Skeletal muscle satellite cell (primary cell): ENCODE data around the gene MYLK.
"Not testable (repeated sequence)": the region's sequence is repeated elsewhere in the genome, so short reads cannot be mapped to it uniquely, and the experiment has no call there.

Experiments used
- H3K27me3 ChIP-seq: 2 replicates; pipeline ENCODE4 v1.7.0; 2013; ENCODE audit warnings: low read length; ENCODE audit not compliant: control insufficient read depth, insufficient read depth
- H3K36me3 ChIP-seq: 2 replicates; pipeline ENCODE4 v1.7.0; 2013; ENCODE audit warnings: mild to moderate bottlenecking, control low read depth, low read length; ENCODE audit not compliant: insufficient read depth
- H3K4me1 ChIP-seq: 2 replicates; pipeline ENCODE4 v1.7.0; 2013; ENCODE audit warnings: low read length; ENCODE audit not compliant: control insufficient read depth, insufficient read depth
- H3K4me2 ChIP-seq: 2 replicates; pipeline ENCODE4 v1.7.0; 2013; ENCODE audit warnings: mild to moderate bottlenecking, low read length
- H3K4me3 ChIP-seq: 2 replicates; pipeline ENCODE4 v1.7.0; 2013; ENCODE audit warnings: low read length
- H3K9ac ChIP-seq: 2 replicates; pipeline ENCODE4 v1.7.0; 2013; ENCODE audit warnings: mild to moderate bottlenecking, low read depth, low read length, moderate library complexity
- H3K9me3 ChIP-seq: replicated peaks from 2 replicates; pipeline ENCODE4 v1.7.0; 2013; ENCODE audit warnings: mild to moderate bottlenecking, control low read depth, low read length

MYLK gene

DNA sequence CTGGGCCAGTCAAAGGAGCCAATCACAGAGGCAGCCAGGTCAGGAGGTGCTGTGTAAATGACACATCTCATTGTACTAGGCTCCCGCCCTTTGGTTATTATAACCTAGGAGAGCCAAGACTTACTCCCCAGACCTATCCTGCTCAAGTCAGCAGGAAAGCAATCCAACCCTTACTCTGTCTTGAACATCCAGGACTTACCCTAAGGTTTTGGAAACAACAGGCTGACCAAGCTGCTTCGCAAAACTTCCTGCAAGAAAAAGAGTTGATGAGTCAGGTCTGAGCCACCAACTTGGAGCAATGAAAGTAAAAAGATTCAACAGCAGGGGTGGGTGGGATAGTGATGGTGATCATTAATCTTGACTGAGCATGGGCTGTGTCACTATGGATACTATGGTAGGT, 144.4 kb downstream of the MYLK start:
- no peaks in the 10 kb centered on the region for H3K27me3 ChIP-seq
- peaks cover 33% of the 10 kb centered on the region for H3K4me1 ChIP-seq
- no peaks in the 10 kb centered on the region for H3K36me3 ChIP-seq
- H3K4me3 ChIP-seq, result no peak overlapping the region
- H3K4me2 ChIP-seq, result no peak overlapping the region
- no peaks in the 10 kb centered on the region for H3K9me3 ChIP-seq
- H3K9ac ChIP-seq, result no peak overlapping the region

DNA sequence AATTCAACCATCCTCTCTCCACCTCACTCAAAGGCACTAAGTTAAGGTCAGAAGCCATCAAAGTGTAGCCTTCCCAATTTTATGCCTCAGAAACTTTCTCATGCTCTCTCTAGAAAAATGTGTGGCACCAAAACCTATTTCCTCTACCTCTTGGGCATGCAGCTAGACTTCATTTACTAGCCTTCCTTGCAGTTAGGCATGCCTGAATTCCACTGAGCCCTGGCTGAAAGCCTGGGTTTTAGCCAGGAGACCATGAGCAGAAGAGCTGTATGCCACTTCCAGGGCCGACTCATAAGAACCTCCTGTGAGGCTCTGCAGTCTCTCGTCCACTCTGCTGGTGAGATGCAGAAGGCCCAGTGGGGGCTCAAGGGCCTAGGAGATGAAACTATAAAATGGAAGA, 145.0 kb downstream of the MYLK start:
- H3K4me2 ChIP-seq, result no peak overlapping the region
- H3K36me3 ChIP-seq, result no peaks in the 10 kb centered on the region
- H3K4me1 ChIP-seq, result peaks cover 40% of the 10 kb centered on the region
- no peak overlapping the region for H3K4me3 ChIP-seq
- H3K27me3 ChIP-seq, result no peaks in the 10 kb centered on the region
- H3K9ac ChIP-seq, result no peak overlapping the region
- H3K9me3 ChIP-seq, result no peaks in the 10 kb centered on the region

DNA sequence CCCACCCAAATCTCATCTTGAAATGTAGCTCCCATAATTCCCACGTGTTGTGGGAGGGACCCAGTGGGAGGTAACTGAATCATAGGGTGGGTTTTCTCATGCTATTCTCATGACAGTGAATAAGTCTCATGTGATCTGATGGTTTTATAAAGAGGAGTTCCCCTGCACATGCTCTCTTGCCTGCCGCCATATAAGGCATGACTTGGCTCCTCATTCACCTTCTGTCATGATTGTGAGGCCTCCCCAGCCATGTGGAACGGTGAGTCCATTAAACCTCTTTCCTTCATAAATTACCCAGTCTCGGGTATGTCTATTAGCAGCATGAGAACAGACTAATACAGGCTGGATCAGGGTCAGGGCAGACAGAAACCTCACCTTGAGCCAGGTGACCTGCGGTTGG, 145.6 kb downstream of the MYLK start:
- H3K9me3 ChIP-seq, H3K27me3 ChIP-seq, H3K36me3 ChIP-seq, H3K4me3 ChIP-seq, H3K9ac ChIP-seq, H3K4me2 ChIP-seq: not testable (repeated sequence)
- H3K4me1 ChIP-seq, result peaks cover 45% of the 10 kb centered on the region

DNA sequence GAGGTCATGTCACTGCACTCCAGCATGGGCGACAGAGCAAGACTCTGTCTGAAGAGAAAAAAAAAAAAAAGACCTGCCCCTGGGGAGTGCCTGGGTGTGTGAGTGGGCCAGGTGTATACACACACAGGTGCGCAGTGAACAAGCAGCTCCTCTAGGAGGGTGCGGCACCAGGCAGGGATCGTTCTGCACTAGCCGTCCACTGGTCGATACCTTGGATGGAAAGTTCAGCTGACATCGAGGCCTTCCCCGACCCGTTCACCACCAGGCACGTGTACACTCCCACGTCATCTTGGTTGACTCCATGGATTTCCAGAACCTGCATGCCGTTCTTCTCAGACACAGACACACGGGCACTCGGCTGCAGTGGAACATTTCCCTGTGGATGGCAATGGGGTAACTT, 147.0 kb downstream of the MYLK start:
- H3K9ac ChIP-seq, result no peak overlapping the region
- H3K4me3 ChIP-seq, result no peak overlapping the region
- no peaks in the 10 kb centered on the region for H3K27me3 ChIP-seq
- H3K36me3 ChIP-seq, result no peaks in the 10 kb centered on the region
- H3K4me2 ChIP-seq, result no peak overlapping the region
- H3K9me3 ChIP-seq, result no peaks in the 10 kb centered on the region
- H3K4me1 ChIP-seq, result peaks cover 58% of the 10 kb centered on the region

GRCh38 chr3:123735456-123735855, 148.7 kb downstream of the MYLK start:
- no peaks in the 10 kb centered on the region for H3K36me3 ChIP-seq
- no peak overlapping the region for H3K4me3 ChIP-seq
- peaks cover 62% of the 10 kb centered on the region for H3K4me1 ChIP-seq
- no peak overlapping the region for H3K9ac ChIP-seq
- no peaks in the 10 kb centered on the region for H3K9me3 ChIP-seq
- no peaks in the 10 kb centered on the region for H3K27me3 ChIP-seq
- H3K4me2 ChIP-seq, result no peak overlapping the region

- Histone ChIP-seq H3K4me1 (peaks cover 52% of the 10 kb centered on the region), H3K9ac (peak overlapping the region; percentile 56), H3K27me3 (no peaks in the 10 kb centered on the region), H3K36me3 (no peaks in the 10 kb centered on the region), H3K4me3 (no peak overlapping the region), H3K4me2 (peak overlapping the region; percentile 11), H3K9me3 (no peaks in the 10 kb centered on the region)
Measured at GRCh38 chr3:123734527-123734902, 149.6 kb downstream of the MYLK start.

DNA sequence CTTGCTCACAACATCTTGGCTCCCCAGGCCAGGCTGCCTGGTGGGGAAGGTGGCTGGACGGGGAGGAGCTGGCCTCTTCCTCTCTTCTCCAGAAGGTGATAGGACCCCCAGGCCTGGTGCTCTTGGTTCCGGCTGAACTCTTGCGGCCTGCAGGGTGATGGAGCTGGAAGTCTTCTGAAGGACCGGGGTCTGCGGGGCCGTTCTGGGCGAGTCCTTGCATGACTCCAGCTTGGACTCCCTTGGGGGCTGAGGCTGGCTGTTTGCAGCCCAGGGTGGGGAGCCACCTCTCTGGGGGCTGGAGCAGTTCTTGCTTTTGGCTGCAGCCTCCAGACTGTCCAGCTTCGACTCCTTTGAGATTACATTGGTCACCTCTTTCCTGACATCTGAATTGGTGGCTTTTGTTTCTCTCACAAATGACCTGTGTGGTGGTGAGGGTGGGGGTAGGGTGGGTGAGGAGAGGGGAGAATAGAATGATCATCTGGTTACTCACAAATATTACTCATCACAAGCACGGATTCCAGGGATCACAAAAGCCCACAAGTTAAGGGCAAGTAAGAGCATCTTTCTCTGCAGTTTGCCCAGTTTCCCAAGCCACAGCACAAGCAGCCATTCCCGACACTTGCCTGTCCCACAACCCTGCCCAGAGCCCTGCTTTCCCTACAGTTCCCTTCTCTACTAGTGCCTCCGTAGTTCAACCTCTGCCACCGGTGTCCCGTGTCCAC, 150.2 kb downstream of the MYLK start:
- peak overlapping the region; percentile 56 for H3K9ac ChIP-seq
- no peaks in the 10 kb centered on the region for H3K27me3 ChIP-seq
- no peaks in the 10 kb centered on the region for H3K9me3 ChIP-seq
- H3K4me1 ChIP-seq, result peaks cover 47% of the 10 kb centered on the region
- peak overlapping the region; percentile 61 for H3K4me2 ChIP-seq
- H3K4me3 ChIP-seq, result peak overlapping the region; percentile 36
- H3K36me3 ChIP-seq, result no peaks in the 10 kb centered on the region

DNA sequence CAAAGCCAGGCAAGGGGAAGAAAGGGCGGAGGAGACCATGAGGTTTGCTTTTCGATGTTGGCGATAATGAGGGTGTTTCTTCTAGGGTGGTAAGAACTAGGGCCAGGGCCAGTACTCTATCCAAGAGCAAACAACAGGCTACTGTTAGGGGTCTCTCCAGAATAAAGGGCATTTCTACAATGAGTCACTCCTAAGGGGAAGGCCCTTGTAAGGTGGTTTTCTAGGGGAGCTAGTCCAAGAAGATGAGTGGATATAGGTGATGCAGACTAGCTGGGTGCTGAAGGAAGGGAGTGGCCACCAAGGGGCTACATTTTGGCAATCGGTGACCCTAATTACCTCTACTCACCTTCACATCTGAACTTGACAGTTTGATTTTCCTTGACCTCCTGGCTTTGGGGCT, 150.8 kb downstream of the MYLK start:
- Histone ChIP-seq H3K4me1 (peaks cover 43% of the 10 kb centered on the region), H3K27me3 (no peaks in the 10 kb centered on the region), H3K9ac (peak overlapping the region; percentile 11), H3K4me3 (no peak overlapping the region), H3K4me2 (peak overlapping the region; percentile 61), H3K36me3 (no peaks in the 10 kb centered on the region), H3K9me3 (no peaks in the 10 kb centered on the region)

GRCh38 chr3:123732447-123732846, 151.7 kb downstream of the MYLK start:
- H3K36me3 ChIP-seq, result no peaks in the 10 kb centered on the region
- H3K4me1 ChIP-seq, result peaks cover 47% of the 10 kb centered on the region

DNA sequence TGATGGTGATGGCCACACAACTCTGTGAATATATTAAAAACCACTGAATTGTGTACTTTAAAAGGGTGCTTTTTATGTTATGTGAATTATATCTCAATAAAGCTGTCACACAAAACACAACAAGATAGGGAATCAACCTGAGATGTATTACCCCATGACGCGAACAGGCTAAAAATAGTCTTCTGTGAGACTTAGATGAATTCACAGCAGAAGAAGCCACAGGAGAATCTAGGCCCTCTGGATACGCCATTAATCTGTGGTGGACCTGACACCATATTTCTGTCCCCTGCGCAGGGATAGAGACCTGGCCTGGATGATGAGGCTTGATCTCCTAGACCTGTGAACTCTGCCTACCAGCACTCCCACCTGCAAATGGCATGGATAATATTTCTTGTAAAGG, 153.3 kb downstream of the MYLK start:
- Histone ChIP-seq H3K36me3 (no peaks in the 10 kb centered on the region), H3K4me2 (no peak overlapping the region), H3K4me1 (peaks cover 47% of the 10 kb centered on the region), H3K4me3 (no peak overlapping the region), H3K9me3 (no peaks in the 10 kb centered on the region), H3K9ac (no peak overlapping the region), H3K27me3 (no peaks in the 10 kb centered on the region)

More at GRCh38 chr3:123732447-123732846, 151.7 kb downstream of the MYLK start:
- H3K4me3 ChIP-seq, result no peak overlapping the region
- H3K27me3 ChIP-seq, result no peaks in the 10 kb centered on the region
- no peaks in the 10 kb centered on the region for H3K9me3 ChIP-seq
- peak overlapping the region; percentile 40 for H3K4me2 ChIP-seq
- no peak overlapping the region for H3K9ac ChIP-seq

DNA sequence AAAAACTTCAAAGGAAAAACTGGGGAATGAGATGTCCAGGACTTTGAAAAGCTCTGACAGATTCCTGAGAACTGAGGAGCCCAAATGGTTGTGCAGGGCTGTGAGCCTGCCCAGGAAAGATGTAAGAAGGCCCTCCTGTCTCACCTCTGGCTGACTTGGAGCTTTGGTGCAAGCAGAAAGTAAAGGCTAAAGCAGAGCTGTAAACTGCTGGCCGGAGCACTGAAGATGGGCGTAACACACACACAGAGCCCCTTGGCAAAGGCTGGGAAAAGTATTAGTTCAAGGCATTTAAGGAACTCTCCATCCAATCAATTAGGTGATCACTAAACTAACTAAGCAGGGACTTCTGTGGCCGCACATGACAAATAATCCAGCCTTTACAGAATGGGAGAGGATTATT, 155.1 kb downstream of the MYLK start:
- Histone ChIP-seq H3K4me1 (peaks cover 33% of the 10 kb centered on the region), H3K27me3 (no peaks in the 10 kb centered on the region), H3K4me3 (no peak overlapping the region), H3K4me2 (no peak overlapping the region), H3K9me3 (no peaks in the 10 kb centered on the region), H3K9ac (no peak overlapping the region), H3K36me3 (no peaks in the 10 kb centered on the region)

- Histone ChIP-seq H3K4me3 (no peak overlapping the region), H3K4me2 (no peak overlapping the region), H3K4me1 (peaks cover 27% of the 10 kb centered on the region), H3K27me3 (no peaks in the 10 kb centered on the region), H3K9me3 (no peaks in the 10 kb centered on the region), H3K9ac (no peak overlapping the region), H3K36me3 (no peaks in the 10 kb centered on the region)
Measured at GRCh38 chr3:123728014-123728413, 156.1 kb downstream of the MYLK start.
